ENCODE data around the gene ASTN2. TPM values are rescaled to one million over a fixed set of nuclear protein-coding genes. Genes with fewer than 3 reads are reported as not detected.

ASTN2 gene
- total and polyA plus RNA-seq, 3 donors from 2014 or later = 55.7 to 157 (median 117) TPM

- no peak for DNase-seq
- TF ChIP-seq POLR2A (IDR thresholded peaks at IDR 0.05) = no peak
- no peak for TF ChIP-seq CTCF (IDR thresholded peaks at IDR 0.05)
- WGBS, 2 donors = 95 to 99% methylated on average over 8 to 14 of the region's 16 CpGs
- no peaks in the 10 kb centered on the region for H3K9me3 ChIP-seq
- H3K27me3 ChIP-seq = no peaks in the 10 kb centered on the region
- H3K27ac ChIP-seq = no peak overlapping the region
- intact Hi-C loops (cut with DNase I; ENCODE audit: low total_unique reads) = no loop called here
- H3K4me1 ChIP-seq = no peaks in the 10 kb centered on the region
- H3K36me3 ChIP-seq (ENCODE audit: low read depth, missing control alignments) = no peaks in the 10 kb centered on the region
- H3K4me3 ChIP-seq = no peak overlapping the region
Measured at GRCh38 chr9:116697887-116698286, 717.0 kb downstream of the ASTN2 start.

- no peak for DNase-seq
- Histone ChIP-seq H3K27me3 (no peaks in the 10 kb centered on the region), H3K9me3 (no peaks in the 10 kb centered on the region), H3K27ac (no peak overlapping the region), H3K4me3 (no peak overlapping the region), H3K4me1 (no peaks in the 10 kb centered on the region), H3K36me3 (ENCODE audit: low read depth, missing control alignments) (no peaks in the 10 kb centered on the region)
- TF ChIP-seq POLR2A (IDR thresholded peaks at IDR 0.05) (no peak), CTCF (IDR thresholded peaks at IDR 0.05) (no peak)
- intact Hi-C loops (cut with DNase I; ENCODE audit: low total_unique reads) = no loop called here
- 90 to 95% methylated on average over 1 of the region's 1 CpG for WGBS, 2 donors
Measured at GRCh38 chr9:116697362-116697761, 717.5 kb downstream of the ASTN2 start.

- WGBS, 2 donors = 39 to 61% methylated on average over 3 of the region's 3 CpGs
- H3K27ac ChIP-seq = no peak overlapping the region
- H3K4me3 ChIP-seq = no peak overlapping the region
- no peaks in the 10 kb centered on the region for H3K27me3 ChIP-seq
- H3K9me3 ChIP-seq = no peaks in the 10 kb centered on the region
- intact Hi-C loops (cut with DNase I; ENCODE audit: low total_unique reads) = no loop called here
- TF ChIP-seq CTCF (IDR thresholded peaks at IDR 0.05) = no peak
- TF ChIP-seq POLR2A (IDR thresholded peaks at IDR 0.05) = no peak
- no peaks in the 10 kb centered on the region for H3K36me3 ChIP-seq (ENCODE audit: low read depth, missing control alignments)
- no peaks in the 10 kb centered on the region for H3K4me1 ChIP-seq
- no peak for DNase-seq
Measured at GRCh38 chr9:116695438-116695837, 719.4 kb downstream of the ASTN2 start.

GRCh38 chr9:116694785-116695291 is 720.0 kb downstream of the ASTN2 start:
- no peak for DNase-seq
- H3K36me3 ChIP-seq (ENCODE audit: low read depth, missing control alignments) = no peaks in the 10 kb centered on the region
- H3K4me1 ChIP-seq = no peaks in the 10 kb centered on the region
- intact Hi-C loops (cut with DNase I; ENCODE audit: low total_unique reads) = no loop called here
- H3K4me3 ChIP-seq = no peak overlapping the region
- TF ChIP-seq POLR2A (IDR thresholded peaks at IDR 0.05) (no peak), CTCF (IDR thresholded peaks at IDR 0.05) (no peak)
- no peak overlapping the region for H3K27ac ChIP-seq
- H3K9me3 ChIP-seq = no peaks in the 10 kb centered on the region
- no peaks in the 10 kb centered on the region for H3K27me3 ChIP-seq
- WGBS, 2 donors = 79 to 81% methylated on average over 4 of the region's 4 CpGs

- 84 to 90% methylated on average over 2 of the region's 2 CpGs for whole genome bisulfite sequencing, 2 donors
- Histone ChIP-seq H3K27me3 (no peaks in the 10 kb centered on the region), H3K36me3 (ENCODE audit: low read depth, missing control alignments) (no peaks in the 10 kb centered on the region), H3K27ac (no peak overlapping the region), H3K9me3 (no peaks in the 10 kb centered on the region), H3K4me1 (no peaks in the 10 kb centered on the region), H3K4me3 (no peak overlapping the region)
- no peak for TF ChIP-seq CTCF (IDR thresholded peaks at IDR 0.05)
- TF ChIP-seq POLR2A (IDR thresholded peaks at IDR 0.05) = no peak
- DNase-seq = no peak
- intact Hi-C loops (cut with DNase I; ENCODE audit: low total_unique reads) = no loop called here
Measured at GRCh38 chr9:116693233-116693731, 721.6 kb downstream of the ASTN2 start.

Measured in testis (tissue), 3 donors.